Testis (tissue), 2 donors: ENCODE data around the gene NRF1.

Source experiments
- CTCF ChIP-seq, 3 experiments: fragments of 450-650 bp in 2 of 3; fragments of 200-600 bp in 1 of 3; sonication (generic) in 1 of 3; IDR thresholded peaks; one replicate each; pipeline ENCODE4 v1.5.1; 2016 to 2019; ENCODE audit warnings: antibody characterized with exemption in 3 of 3, mild to moderate bottlenecking in 2 of 3, moderate library complexity in 1 of 3
- POLR2A ChIP-seq: fragments of 450-650 bp; IDR thresholded peaks from one replicate; pipeline ENCODE4 v1.6.1; 2017; ENCODE audit warnings: antibody characterized with exemption, mild to moderate bottlenecking, moderate library complexity

GRCh38 chr7:129606803-129607202 lies 4.7 kb upstream of the NRF1 start:
- TF ChIP-seq CTCF (IDR thresholded peaks at IDR 0.05) (no peak), POLR2A (no peak)
